PFSK-1 (cell line): ENCODE results near the gene CHDH.

Experiments
- FOXP2 ChIP-seq: optimal IDR thresholded peaks from 2 replicates; pipeline ENCODE3; 2011; ENCODE audit warnings: borderline replicate concordance, control low read depth, inconsistent platforms; ENCODE audit not compliant: insufficient read depth; ENCODE audit errors: extremely low read length, extremely low read depth
- POLR2AphosphoS5 ChIP-seq: IDR thresholded peaks from 2 replicates; pipeline ENCODE4 v1.6.1; 2012; ENCODE audit warnings: low read depth, mild to moderate bottlenecking, control low read depth, low read length, moderate library complexity
- REST ChIP-seq, 2 experiments: IDR thresholded peaks; 2 replicates each; pipeline versions ENCODE4 v1.6.1 to v1.8.0; 2011 to 2012; ENCODE audit warnings: low read depth in 2 of 2, low read length in 2 of 2, control low read depth in 1 of 2, inconsistent platforms in 1 of 2, mild to moderate bottlenecking in 1 of 2, moderate library complexity in 1 of 2; ENCODE audit not compliant: insufficient read depth in 1 of 2
- SIN3A ChIP-seq: IDR thresholded peaks from 2 replicates; pipeline ENCODE4 v1.6.1; 2012; ENCODE audit warnings: mild to moderate bottlenecking, low read length, moderate library complexity, borderline replicate concordance; ENCODE audit not compliant: insufficient read depth
- TAF1 ChIP-seq: IDR thresholded peaks from 2 replicates; pipeline ENCODE4 v1.6.1; 2012; ENCODE audit warnings: low read length, control low read depth, borderline replicate concordance; ENCODE audit not compliant: insufficient read depth

Gene CHDH

GRCh38 chr3:53790470-53790869, 55.7 kb downstream of the CHDH start:
- TF ChIP-seq FOXP2 = no peak
- no peak for TF ChIP-seq REST (IDR thresholded peaks at IDR 0.05; ENCODE audit: insufficient read depth in 1 of 2, low read depth in 2 of 2, low read length in 2 of 2)
- TF ChIP-seq SIN3A = no peak
- no peak for TF ChIP-seq POLR2AphosphoS5
- no peak for TF ChIP-seq TAF1

- no peak for TF ChIP-seq TAF1
- TF ChIP-seq FOXP2 = no peak
- TF ChIP-seq POLR2AphosphoS5 = no peak
- TF ChIP-seq REST (IDR thresholded peaks at IDR 0.05; ENCODE audit: insufficient read depth in 1 of 2, low read depth in 2 of 2, low read length in 2 of 2) = no peak
- no peak for TF ChIP-seq SIN3A
Measured at GRCh38 chr3:53789459-53789858, 56.8 kb downstream of the CHDH start.

GRCh38 chr3:53788038-53788437, 58.2 kb downstream of the CHDH start:
- TF ChIP-seq FOXP2 = no peak
- TF ChIP-seq REST (IDR thresholded peaks at IDR 0.05; ENCODE audit: insufficient read depth in 1 of 2, low read depth in 2 of 2, low read length in 2 of 2) = no peak
- no peak for TF ChIP-seq TAF1
- no peak for TF ChIP-seq SIN3A
- no peak for TF ChIP-seq POLR2AphosphoS5

GRCh38 chr3:53787016-53787415, 59.2 kb downstream of the CHDH start:
- TF ChIP-seq TAF1 (no peak), REST (IDR thresholded peaks at IDR 0.05; ENCODE audit: insufficient read depth in 1 of 2, low read depth in 2 of 2, low read length in 2 of 2) (no peak), POLR2AphosphoS5 (no peak), FOXP2 (no peak), SIN3A (no peak)

GRCh38 chr3:53780806-53781205, 65.4 kb downstream of the CHDH start:
- TF ChIP-seq POLR2AphosphoS5 = no peak
